Epithelial cell of esophagus (primary cell): ENCODE data around the gene WFDC2.

Experiments used
- DNase-seq: peaks from one replicate; pipeline ENCODE4 v3.0.0; 2010; ENCODE audit warnings: low read depth
- H3K4me3 ChIP-seq: 2 replicates; pipeline ENCODE4 v1.5.1; 2011; ENCODE audit warnings: mild to moderate bottlenecking, low read length, control low read depth
- TF ChIP-seq, protein P1 (sequence below): IDR thresholded peaks from 2 replicates; pipeline ENCODE4 v1.5.1; 2011; ENCODE audit warnings: low read depth, mild to moderate bottlenecking, low read length, control low read depth, inconsistent platforms; ENCODE audit not compliant: insufficient read depth; ENCODE audit errors: missing control alignments

WFDC2 gene

DNA sequence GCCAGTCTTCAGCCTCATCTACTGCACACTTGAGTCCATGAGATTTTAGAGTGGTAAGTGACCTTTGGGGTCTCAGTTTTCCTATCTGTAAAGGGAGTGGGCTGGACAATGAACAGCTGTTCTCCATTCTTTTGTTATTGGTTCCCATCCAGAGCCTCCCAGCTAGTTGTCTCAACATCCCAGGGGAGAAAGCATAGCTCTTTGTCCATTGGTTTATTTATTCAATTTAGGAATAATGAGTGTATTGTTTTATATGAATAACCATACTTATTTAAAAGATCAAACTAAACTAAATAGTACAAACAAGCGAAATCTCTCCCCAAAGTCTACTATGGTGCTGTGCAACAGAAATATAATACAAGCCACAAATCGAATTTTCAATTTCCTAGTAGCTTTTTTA is 39.9 kb upstream of the WFDC2 start:
- DNase-seq = no peak
- TF ChIP-seq, protein P1, sequence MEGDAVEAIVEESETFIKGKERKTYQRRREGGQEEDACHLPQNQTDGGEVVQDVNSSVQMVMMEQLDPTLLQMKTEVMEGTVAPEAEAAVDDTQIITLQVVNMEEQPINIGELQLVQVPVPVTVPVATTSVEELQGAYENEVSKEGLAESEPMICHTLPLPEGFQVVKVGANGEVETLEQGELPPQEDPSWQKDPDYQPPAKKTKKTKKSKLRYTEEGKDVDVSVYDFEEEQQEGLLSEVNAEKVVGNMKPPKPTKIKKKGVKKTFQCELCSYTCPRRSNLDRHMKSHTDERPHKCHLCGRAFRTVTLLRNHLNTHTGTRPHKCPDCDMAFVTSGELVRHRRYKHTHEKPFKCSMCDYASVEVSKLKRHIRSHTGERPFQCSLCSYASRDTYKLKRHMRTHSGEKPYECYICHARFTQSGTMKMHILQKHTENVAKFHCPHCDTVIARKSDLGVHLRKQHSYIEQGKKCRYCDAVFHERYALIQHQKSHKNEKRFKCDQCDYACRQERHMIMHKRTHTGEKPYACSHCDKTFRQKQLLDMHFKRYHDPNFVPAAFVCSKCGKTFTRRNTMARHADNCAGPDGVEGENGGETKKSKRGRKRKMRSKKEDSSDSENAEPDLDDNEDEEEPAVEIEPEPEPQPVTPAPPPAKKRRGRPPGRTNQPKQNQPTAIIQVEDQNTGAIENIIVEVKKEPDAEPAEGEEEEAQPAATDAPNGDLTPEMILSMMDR = no peak

DNA sequence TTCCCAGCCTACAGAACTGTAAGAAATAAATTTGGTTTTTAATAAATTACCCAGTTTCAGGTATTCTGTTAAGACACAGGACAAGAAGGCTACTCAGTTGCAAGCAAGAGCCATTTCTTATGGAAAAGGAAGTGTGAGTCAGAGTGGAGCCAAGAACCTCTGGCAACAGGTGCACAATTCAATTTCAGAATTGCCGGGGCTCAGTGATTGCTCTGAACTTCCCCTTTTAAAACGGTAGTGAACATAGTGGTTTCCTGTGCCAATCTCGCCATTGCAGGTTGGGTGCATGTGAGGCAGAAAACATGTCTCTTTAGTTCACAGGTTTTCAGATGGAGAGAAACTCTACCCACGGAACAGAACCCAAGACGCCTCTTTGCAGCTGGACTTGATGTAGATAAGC is 37.3 kb upstream of the WFDC2 start:
- DNase-seq = no peak
- TF ChIP-seq, protein P1 = no peak
- no peak overlapping the region for H3K4me3 ChIP-seq

More for the DNA sequence above, 39.9 kb upstream of the WFDC2 start:
- H3K4me3 ChIP-seq = no peak overlapping the region

DNA sequence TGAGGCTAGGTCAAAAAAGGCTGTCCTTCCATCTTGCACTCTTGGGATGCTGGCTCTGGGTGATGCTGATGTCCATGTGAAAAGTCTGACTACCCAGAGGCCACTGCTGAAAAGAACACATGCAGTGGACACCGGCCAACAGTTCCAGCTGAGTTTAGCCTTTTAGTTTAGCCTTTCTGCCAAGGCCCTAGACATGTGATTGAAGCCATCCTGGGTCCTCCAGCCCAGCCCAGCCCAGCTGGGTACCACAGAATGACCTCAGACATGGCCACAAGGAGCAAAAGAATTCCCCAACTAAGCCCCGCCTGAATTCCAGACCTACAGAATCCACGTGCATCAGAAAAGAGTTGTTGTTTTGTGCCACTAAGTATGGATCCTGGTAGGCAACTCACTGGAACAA is 36.2 kb upstream of the WFDC2 start:
- no peak for DNase-seq
- TF ChIP-seq, protein P1 = no peak
- H3K4me3 ChIP-seq = no peak overlapping the region

DNA sequence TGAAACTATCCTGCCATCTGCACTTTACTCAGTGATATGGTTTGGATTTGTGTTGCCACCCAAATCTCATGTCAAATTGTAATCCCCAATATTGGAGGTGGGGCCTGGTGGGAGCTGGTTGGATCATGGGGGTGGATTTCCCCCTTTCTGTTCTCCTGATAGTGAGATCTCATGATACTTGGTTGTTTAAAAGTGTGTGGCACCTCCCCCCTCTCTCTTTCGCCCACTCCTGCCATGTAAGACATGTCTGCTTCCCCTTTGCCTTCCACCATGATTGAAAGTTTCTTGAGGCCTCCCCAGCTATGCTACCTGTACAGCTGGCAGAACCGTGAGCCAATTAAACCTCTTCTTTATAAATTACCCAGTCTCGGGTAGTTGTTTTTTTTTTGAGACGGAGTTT is 35.6 kb upstream of the WFDC2 start:
- no peak for DNase-seq
- TF ChIP-seq, protein P1 = no peak
- H3K4me3 ChIP-seq = no peak overlapping the region

DNA sequence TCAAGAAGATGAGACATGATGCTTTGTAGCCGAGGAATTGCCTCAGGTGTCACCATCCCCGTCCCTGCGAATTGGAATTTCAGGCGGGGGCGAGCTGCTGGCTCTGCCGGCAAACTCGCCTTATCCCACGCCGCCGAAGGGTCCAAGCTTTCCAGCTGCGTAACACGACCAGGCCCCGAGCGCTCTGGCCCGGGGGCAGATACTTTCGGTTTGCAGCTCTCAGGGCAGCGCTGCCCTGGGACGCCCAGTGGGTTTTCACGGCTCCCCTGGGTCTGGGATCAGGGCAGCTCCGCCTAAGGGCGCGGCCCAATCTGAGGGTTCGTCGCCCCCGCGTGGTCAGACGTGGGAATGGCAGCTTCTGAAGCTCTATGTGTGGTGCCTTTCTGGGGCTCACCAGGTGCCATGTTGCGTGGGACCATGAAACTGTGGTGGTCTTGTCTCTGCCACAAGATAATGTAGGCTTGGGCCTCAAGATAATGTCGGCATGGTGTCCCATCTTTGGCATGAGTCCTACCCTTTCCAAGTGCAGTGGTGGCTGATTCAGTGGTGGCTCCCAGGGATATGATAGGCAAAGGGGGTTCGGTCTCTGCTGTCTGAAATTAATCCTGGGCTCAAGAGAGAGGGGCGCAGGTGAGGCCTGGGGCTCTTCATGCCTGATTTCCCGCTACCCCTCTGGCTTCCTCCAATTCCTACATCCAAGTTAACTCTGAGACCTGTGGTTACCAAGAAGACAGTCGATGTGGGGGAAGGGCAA is 32.6 kb upstream of the WFDC2 start:
- H3K4me3 ChIP-seq = peak overlapping the region; percentile 53
- peak; percentile 77 for DNase-seq
- TF ChIP-seq, protein P1 = peak; percentile 90

DNA sequence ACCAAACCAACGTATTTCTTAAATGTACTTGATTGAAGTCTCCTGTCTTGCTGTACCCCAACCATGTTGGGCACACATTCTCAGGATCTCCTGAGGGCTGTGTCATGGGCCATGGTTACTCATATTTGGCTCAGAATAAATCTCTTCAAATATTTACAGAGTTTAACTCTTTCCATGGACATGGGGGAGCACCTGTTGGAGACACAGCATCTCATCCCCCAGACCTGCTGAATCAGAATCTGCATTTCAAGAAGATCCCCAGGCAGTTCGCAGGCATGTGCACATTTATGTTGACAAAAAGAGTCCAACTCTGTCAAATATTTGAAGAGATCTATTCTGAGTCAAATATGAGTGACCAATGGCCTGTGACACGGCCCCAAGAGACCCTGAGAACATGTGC is 29.1 kb upstream of the WFDC2 start:
- no peak for DNase-seq
- TF ChIP-seq, protein P1 = no peak
- H3K4me3 ChIP-seq = no peak overlapping the region
